EL (cell line): Measurements from ENCODE around the gene DNASE1L3.

Experiments used
- DNase-seq: peaks from one replicate; pipeline ENCODE4 v3.0.0-alpha.2; 2016

The DNASE1L3 gene

GRCh38 chr3:58176827-58177489 is 33.8 kb downstream of the DNASE1L3 start:
- DNase-seq: peak; percentile 20

- DNase-seq: no peak
Measured at GRCh38 chr3:58176185-58176530, 34.6 kb downstream of the DNASE1L3 start.

- peak; percentile 37 for DNase-seq
Measured at GRCh38 chr3:58175437-58176184, 35.2 kb downstream of the DNASE1L3 start.

GRCh38 chr3:58175187-58175436 is 35.7 kb downstream of the DNASE1L3 start:
- DNase-seq: no peak

- DNase-seq: peak; percentile 28
Measured at GRCh38 chr3:58173669-58174398, 36.9 kb downstream of the DNASE1L3 start.

GRCh38 chr3:58173029-58173668 is 37.6 kb downstream of the DNASE1L3 start:
- no peak for DNase-seq

GRCh38 chr3:58171126-58171525 is 39.6 kb downstream of the DNASE1L3 start:
- no peak for DNase-seq

- DNase-seq: no peak
Measured at GRCh38 chr3:58170376-58170775, 40.4 kb downstream of the DNASE1L3 start.

- DNase-seq: no peak
Measured at GRCh38 chr3:58169371-58169770, 41.4 kb downstream of the DNASE1L3 start.

GRCh38 chr3:58168498-58168897 is 42.3 kb downstream of the DNASE1L3 start:
- DNase-seq: no peak

GRCh38 chr3:58167431-58168351 is 43.1 kb downstream of the DNASE1L3 start:
- DNase-seq: peak; percentile 63

- DNase-seq: no peak
Measured at GRCh38 chr3:58164906-58165821, 45.6 kb downstream of the DNASE1L3 start.

- DNase-seq: peak; percentile 31
Measured at GRCh38 chr3:58164199-58164879, 46.4 kb downstream of the DNASE1L3 start.

GRCh38 chr3:58163234-58163633 is 47.5 kb downstream of the DNASE1L3 start:
- DNase-seq: no peak

- DNase-seq: peak; percentile 96
Measured at GRCh38 chr3:58161435-58162398, 49.1 kb downstream of the DNASE1L3 start.

- no peak for DNase-seq
Measured at GRCh38 chr3:58160399-58160798, 50.4 kb downstream of the DNASE1L3 start.

GRCh38 chr3:58158442-58159153 is 52.2 kb downstream of the DNASE1L3 start:
- DNase-seq: no peak

GRCh38 chr3:58157700-58158099 is 53.1 kb downstream of the DNASE1L3 start:
- no peak for DNase-seq

GRCh38 chr3:58155838-58156237 is 54.9 kb downstream of the DNASE1L3 start:
- DNase-seq: no peak
